K562 treated with DMSO at 1 percent for 4 hours (cell line): Measurements from ENCODE around the gene GALNT13. TPM values are rescaled to one million over a fixed set of nuclear protein-coding genes. Genes with fewer than 3 reads are reported as not detected.

ENCODE experiments used
- total RNA-seq: library from RNA; unstranded; fragments of 300-600 nt; gene quantifications from 2 replicates; pipeline ENCODE4 v1.2.3, GENCODE V29; 2022; ENCODE audit not compliant: insufficient read depth

The GALNT13 gene
- not detected in 2 replicates for total RNA-seq

GRCh38 chr2:153871231-153872221, at the start of gene GALNT13:
TSS of gene GALNT13 (plus strand) at chr2:153871922.

